ENCODE data around the gene VIL1. TPM values are rescaled to one million over a fixed set of nuclear protein-coding genes. Genes with fewer than 3 reads are reported as not detected.

Gene VIL1
- total and polyA plus RNA-seq, 2 of the 13 experiments (the other 11 are each of a cell fraction or from before 2014, with no cell fraction given) = 287 to 301 TPM

- TF ChIP-seq ZNF703 (CRISPR knock-in tag; IDR thresholded peaks at IDR 0.05; ENCODE audit: borderline replicate concordance) (0 out of 2 replicates have a peak, but pooled peaks have one; percentile 33), HMG20A (CRISPR knock-in tag; IDR thresholded peaks at IDR 0.05; ENCODE audit: borderline replicate concordance) (peak; percentile 48; the same call in 1 of the 2 replicates), CEBPZ (IDR thresholded peaks at IDR 0.05; ENCODE audit: low read length) (no peak), ZSCAN20 (CRISPR knock-in tag; IDR thresholded peaks at IDR 0.05; ENCODE audit: borderline replicate concordance) (peak; percentile 93), MEF2D (CRISPR knock-in tag; IDR thresholded peaks at IDR 0.05) (peak; percentile 89), ZNF816 (CRISPR knock-in tag; IDR thresholded peaks at IDR 0.05; ENCODE audit: borderline replicate concordance) (peak; percentile 93), SNAI1 (CRISPR knock-in tag; IDR thresholded peaks at IDR 0.05; ENCODE audit: borderline replicate concordance) (peak; percentile 67), HOXA3 (CRISPR knock-in tag; IDR thresholded peaks at IDR 0.05) (peak; percentile 85), MBD4 (IDR thresholded peaks at IDR 0.05; ENCODE audit: borderline replicate concordance, low read length) (no peak), CTCF (CRISPR knock-in tag; IDR thresholded peaks at IDR 0.05) (peak; percentile 52), MXD3 (CRISPR knock-in tag; IDR thresholded peaks at IDR 0.05) (peak; percentile 81; the same call in 1 of the 2 replicates), SAP130 (CRISPR knock-in tag; IDR thresholded peaks at IDR 0.05; ENCODE audit: low read depth) (peak; percentile 89), ELF3 (CRISPR knock-in tag; IDR thresholded peaks at IDR 0.05) (peak; percentile 71), PLRG1 (conservative IDR thresholded peaks at IDR 0.05) (no peak), RNF219 (CRISPR knock-in tag; IDR thresholded peaks at IDR 0.05) (no peak), ZMYM3 (CRISPR knock-in tag; IDR thresholded peaks at IDR 0.05) (peak; percentile 100), THYN1 (CRISPR knock-in tag; IDR thresholded peaks at IDR 0.05; ENCODE audit: borderline replicate concordance, low read depth) (no peak), TRAFD1 (CRISPR knock-in tag; IDR thresholded peaks at IDR 0.05; ENCODE audit: borderline replicate concordance) (0 out of 2 replicates have a peak, but pooled peaks have one; percentile 77), XRCC5 (optimal IDR thresholded peaks at IDR 0.05; ENCODE audit: low read length) (peak; percentile 64), ZSCAN25 (CRISPR knock-in tag; IDR thresholded peaks at IDR 0.05) (peak; percentile 80; the same call in 1 of the 2 replicates), TOE1 (CRISPR knock-in tag; IDR thresholded peaks at IDR 0.05) (no peak)
Measured at GRCh38 chr2:218397820-218398436, 21.0 kb upstream of the VIL1 start (continued).

Data from HepG2 (cell line).